Keratinocyte (primary cell): Measurements from ENCODE around the gene DMRT1. TPM values are rescaled to one million over a fixed set of nuclear protein-coding genes. Genes with fewer than 3 reads are reported as not detected.

Experiments used
- DNase-seq: peaks from one replicate; pipeline ENCODE4 v3.0.0-alpha.2; 2011; ENCODE audit warnings: low read depth, missing footprints, low spot score
- FAIRE-seq: peaks from 2 replicates; lab custom pipeline; 2011; peaks lifted over from hg19 to GRCh38; lab: Jason Lieb, UNC
- H2AFZ ChIP-seq: 2 replicates; pipeline ENCODE4 v1.6.0; 2012; ENCODE audit warnings: low read length, control low read depth, inconsistent platforms; ENCODE audit not compliant: control insufficient read depth
- H3K27ac ChIP-seq: 2 replicates; pipeline ENCODE4 v1.5.1; 2011; ENCODE audit warnings: low read length; ENCODE audit not compliant: control insufficient read depth, insufficient read depth
- H3K27me3 ChIP-seq: 3 replicates; pipeline ENCODE4 v1.6.0; 2011; ENCODE audit warnings: low read length; ENCODE audit not compliant: control insufficient read depth, insufficient read depth; ENCODE audit errors: extremely low read depth
- H3K36me3 ChIP-seq, 2 experiments: 2 replicates in 1 of 2; 3 replicates in 1 of 2; pipeline ENCODE4 v1.5.1; 2011; ENCODE audit warnings: low read length in 2 of 2, mild to moderate bottlenecking in 1 of 2; ENCODE audit not compliant: control insufficient read depth in 2 of 2, insufficient read depth in 2 of 2; ENCODE audit errors: extremely low read depth in 1 of 2
- H3K4me1 ChIP-seq: 3 replicates; pipeline ENCODE4 v1.5.1; 2011; ENCODE audit warnings: low read length; ENCODE audit not compliant: control insufficient read depth, insufficient read depth; ENCODE audit errors: extremely low read depth
- H3K4me2 ChIP-seq: 3 replicates; pipeline ENCODE4 v1.6.0; 2011; ENCODE audit warnings: low read depth, low read length; ENCODE audit not compliant: control insufficient read depth, insufficient read depth; ENCODE audit errors: extremely low read depth
- H3K4me3 ChIP-seq, 3 experiments: fragments of 200-600 bp in 1 of 3; sonication (generic) in 1 of 3; 2 replicates in 2 of 3; 3 replicates in 1 of 3; pipeline ENCODE4 v1.5.1; 2011 to 2016; ENCODE audit warnings: low read length in 3 of 3, mild to moderate bottlenecking in 3 of 3, control low read depth in 2 of 3, inconsistent platforms in 1 of 3, low read depth in 1 of 3, mixed read lengths in 1 of 3, mixed run types in 1 of 3, moderate library complexity in 1 of 3; ENCODE audit not compliant: control insufficient read depth in 2 of 3, insufficient read depth in 2 of 3; ENCODE audit errors: extremely low read depth in 1 of 3
- H3K79me2 ChIP-seq: 2 replicates; pipeline ENCODE4 v1.6.0; 2012; ENCODE audit warnings: low read length; ENCODE audit not compliant: control insufficient read depth, insufficient read depth
- H3K9ac ChIP-seq: 3 replicates; pipeline ENCODE4 v1.6.0; 2011; ENCODE audit warnings: low read length; ENCODE audit not compliant: control insufficient read depth, insufficient read depth; ENCODE audit errors: extremely low read depth
- H3K9me1 ChIP-seq: 3 replicates; pipeline ENCODE4 v1.6.0; 2011; ENCODE audit warnings: low read length; ENCODE audit not compliant: control insufficient read depth, insufficient read depth; ENCODE audit errors: extremely low read depth
- H3K9me3 ChIP-seq: 2 replicates; pipeline ENCODE4 v1.5.1; 2012; ENCODE audit warnings: low read depth, low read length; ENCODE audit not compliant: control insufficient read depth
- H4K20me1 ChIP-seq: 3 replicates; pipeline ENCODE4 v1.6.0; 2011; ENCODE audit warnings: low read length; ENCODE audit not compliant: control insufficient read depth, insufficient read depth; ENCODE audit errors: extremely low read depth
- EZH2 ChIP-seq: IDR thresholded peaks from one replicate; pipeline ENCODE4 v1.6.1; 2012; ENCODE audit warnings: inconsistent platforms, mild to moderate bottlenecking, low read length, moderate library complexity
- dilution Hi-C: fragments of 300-500 bp; cut with MboI; formaldehyde crosslinking; loops from one replicate; pipeline ENCODE4 v1.7.0; 2020; ENCODE audit warnings: low sequenced_read_pairs; ENCODE audit not compliant: extremely low pct_ligation_motif_present
- polyA plus RNA-seq, 5 experiments: library from polyadenylated mRNA; depleted of rRNA in 3 of 5; stranded (reverse) in 3 of 5; stranded (forward) in 1 of 5; unstranded in 1 of 5; fragments of >200 nt; gene quantifications; 1 replicate in 1 of 5; 2 replicates in 3 of 5; 3 replicates in 1 of 5; pipeline versions ENCODE4 v1.2.1 to v1.2.3, GENCODE V29; 2011 to 2012; ENCODE audit warnings: missing spikeins in 2 of 5, low read depth in 1 of 5, low replicate concordance in 1 of 5
- TF ChIP-seq, protein P1 (sequence below), 3 experiments: IDR thresholded peaks in 1 of 3; conservative IDR thresholded peaks in 1 of 3; optimal IDR thresholded peaks in 1 of 3; 2 replicates in 2 of 3; 3 replicates in 1 of 3; pipeline versions ENCODE3 to v1.5.1; 2011; ENCODE audit warnings: low read length in 3 of 3, mild to moderate bottlenecking in 3 of 3, moderate library complexity in 2 of 3, control low read depth in 1 of 3, inconsistent platforms in 1 of 3; ENCODE audit not compliant: insufficient read depth in 2 of 3; ENCODE audit errors: extremely low read depth in 1 of 3

The DMRT1 gene
- polyA plus RNA-seq, 1 donor (not counting 4 experiments of a cell fraction or from before 2014, with no cell fraction given): not detected

DNA sequence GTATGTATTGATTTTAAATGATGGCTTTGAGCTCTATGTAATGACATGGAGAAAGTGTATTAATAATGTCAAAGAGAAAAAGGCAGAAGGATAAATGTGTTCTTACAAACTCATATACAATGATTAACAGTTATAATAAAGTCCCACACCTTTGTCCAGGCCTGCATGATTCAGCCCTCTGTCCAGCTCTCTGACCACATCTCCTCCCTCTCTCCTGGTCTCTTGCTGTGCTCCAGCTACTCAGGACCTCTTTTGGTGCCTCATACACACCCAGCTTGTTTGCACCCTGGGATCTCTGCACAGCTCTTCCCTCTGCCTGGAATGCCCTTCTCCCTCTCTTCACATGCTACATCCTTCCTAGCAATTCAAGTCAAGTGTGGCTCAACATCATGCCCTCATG is 37.5 kb upstream of the DMRT1 start:
- Histone ChIP-seq H3K27ac (no peak overlapping the region), H3K4me1 (peaks cover 25% of the 10 kb centered on the region), H3K9ac (no peak overlapping the region), H3K4me3 (no peak overlapping the region), H3K9me3 (no peaks in the 10 kb centered on the region), H3K27me3 (no peaks in the 10 kb centered on the region), H4K20me1 (no peaks in the 10 kb centered on the region), H3K4me2 (no peak overlapping the region), H3K36me3 (no peaks in the 10 kb centered on the region), H3K9me1 (no peaks in the 10 kb centered on the region), H2AFZ (peak overlapping the region; percentile 13), H3K79me2 (no peaks in the 10 kb centered on the region)
- dilution Hi-C loops: no loop called here
- TF ChIP-seq, protein P1, sequence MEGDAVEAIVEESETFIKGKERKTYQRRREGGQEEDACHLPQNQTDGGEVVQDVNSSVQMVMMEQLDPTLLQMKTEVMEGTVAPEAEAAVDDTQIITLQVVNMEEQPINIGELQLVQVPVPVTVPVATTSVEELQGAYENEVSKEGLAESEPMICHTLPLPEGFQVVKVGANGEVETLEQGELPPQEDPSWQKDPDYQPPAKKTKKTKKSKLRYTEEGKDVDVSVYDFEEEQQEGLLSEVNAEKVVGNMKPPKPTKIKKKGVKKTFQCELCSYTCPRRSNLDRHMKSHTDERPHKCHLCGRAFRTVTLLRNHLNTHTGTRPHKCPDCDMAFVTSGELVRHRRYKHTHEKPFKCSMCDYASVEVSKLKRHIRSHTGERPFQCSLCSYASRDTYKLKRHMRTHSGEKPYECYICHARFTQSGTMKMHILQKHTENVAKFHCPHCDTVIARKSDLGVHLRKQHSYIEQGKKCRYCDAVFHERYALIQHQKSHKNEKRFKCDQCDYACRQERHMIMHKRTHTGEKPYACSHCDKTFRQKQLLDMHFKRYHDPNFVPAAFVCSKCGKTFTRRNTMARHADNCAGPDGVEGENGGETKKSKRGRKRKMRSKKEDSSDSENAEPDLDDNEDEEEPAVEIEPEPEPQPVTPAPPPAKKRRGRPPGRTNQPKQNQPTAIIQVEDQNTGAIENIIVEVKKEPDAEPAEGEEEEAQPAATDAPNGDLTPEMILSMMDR (optimal IDR thresholded peaks at IDR 0.05 in 1 of 3, IDR thresholded peaks at IDR 0.05 in 1 of 3, conservative IDR thresholded peaks at IDR 0.05 in 1 of 3; ENCODE audit: extremely low read depth in 1 of 3, insufficient read depth in 2 of 3, low read length in 3 of 3): no peak
- no peak for TF ChIP-seq EZH2
- no peak for DNase-seq
- FAIRE-seq: no peak

DNA sequence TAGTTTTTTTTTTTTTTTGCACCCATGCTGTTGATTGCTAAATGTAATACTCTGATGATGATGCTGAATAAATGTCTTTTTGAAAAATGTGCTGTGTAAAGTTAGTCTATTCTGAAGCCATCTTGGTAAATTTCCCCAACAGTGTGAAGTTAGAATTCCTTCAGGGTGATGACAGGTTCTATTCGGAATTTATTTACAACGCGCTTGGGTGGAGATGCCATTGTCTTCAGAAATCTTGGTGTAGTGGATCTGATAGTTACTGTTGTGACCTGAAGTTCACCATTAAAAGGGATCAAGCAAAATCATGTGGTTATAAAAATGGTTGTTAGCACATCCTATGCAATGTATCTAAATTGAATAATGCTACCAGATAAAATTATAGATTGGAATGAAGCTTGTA is 36.3 kb upstream of the DMRT1 start:
- DNase-seq: no peak
- no peak overlapping the region for H3K4me2 ChIP-seq
- H4K20me1 ChIP-seq: no peaks in the 10 kb centered on the region
- H3K27me3 ChIP-seq: no peaks in the 10 kb centered on the region
- FAIRE-seq: no peak
- H3K36me3 ChIP-seq: no peaks in the 10 kb centered on the region
- H3K27ac ChIP-seq: no peak overlapping the region
- no peaks in the 10 kb centered on the region for H3K9me3 ChIP-seq
- dilution Hi-C loops: no loop called here
- H3K9ac ChIP-seq: no peak overlapping the region
- H3K79me2 ChIP-seq: no peaks in the 10 kb centered on the region
- H3K4me1 ChIP-seq: peaks cover 25% of the 10 kb centered on the region
- H3K4me3 ChIP-seq: no peak overlapping the region
- no peaks in the 10 kb centered on the region for H3K9me1 ChIP-seq
- H2AFZ ChIP-seq: no peak overlapping the region
- TF ChIP-seq, protein P1 (optimal IDR thresholded peaks at IDR 0.05 in 1 of 3, IDR thresholded peaks at IDR 0.05 in 1 of 3, conservative IDR thresholded peaks at IDR 0.05 in 1 of 3; ENCODE audit: extremely low read depth in 1 of 3, insufficient read depth in 2 of 3, low read length in 3 of 3): no peak
- no peak for TF ChIP-seq EZH2
